Chondrocyte (in vitro differentiated cells): ENCODE results near the gene RNASE12. TPM values are rescaled to one million over a fixed set of nuclear protein-coding genes. Genes with fewer than 3 reads are reported as not detected.
"Not testable (repeated sequence)": the region's sequence is repeated elsewhere in the genome, so short reads cannot be mapped to it uniquely, and the experiment has no call there.

Source experiments
- DNase-seq: peaks from one replicate; pipeline ENCODE4 v3.0.0; 2021; ENCODE audit warnings: mixed read lengths, low spot score
- H3K27ac Mint-ChIP-seq: one replicate; pipeline ENCODE4 v1.8.0; 2021; ENCODE audit warnings: mild to moderate bottlenecking, moderate library complexity, mixed read lengths; ENCODE audit not compliant: unreplicated experiment
- H3K27me3 Mint-ChIP-seq: 2 replicates; pipeline ENCODE4 v1.8.0; 2021; ENCODE audit warnings: low read depth, mixed read lengths
- H3K36me3 Mint-ChIP-seq: 2 replicates; pipeline ENCODE4 v1.8.0; 2021; ENCODE audit warnings: low read depth, mixed read lengths
- H3K4me1 Mint-ChIP-seq: 2 replicates; pipeline ENCODE4 v1.8.0; 2021; ENCODE audit warnings: low read depth, mild to moderate bottlenecking, mixed read lengths
- H3K4me3 Mint-ChIP-seq: one replicate; pipeline ENCODE4 v1.8.0; 2021; ENCODE audit warnings: mild to moderate bottlenecking, moderate library complexity, mixed read lengths; ENCODE audit not compliant: unreplicated experiment
- H3K9me3 Mint-ChIP-seq: 2 replicates; pipeline ENCODE4 v1.8.0; 2021; ENCODE audit warnings: low read depth, mixed read lengths
- CTCF ChIP-seq: fragments of 200-600 bp; sonication (generic); IDR thresholded peaks from 2 replicates; pipeline ENCODE4 v1.5.0; 2021; ENCODE audit warnings: antibody characterized with exemption, mild to moderate bottlenecking, moderate library complexity
- total RNA-seq: library from RNA; stranded (reverse); gene quantifications from 3 replicates; pipeline ENCODE4 v1.2.1, GENCODE V29; 2021

Gene RNASE12
- total RNA-seq, 1 donor from 2014 or later = not detected

DNA sequence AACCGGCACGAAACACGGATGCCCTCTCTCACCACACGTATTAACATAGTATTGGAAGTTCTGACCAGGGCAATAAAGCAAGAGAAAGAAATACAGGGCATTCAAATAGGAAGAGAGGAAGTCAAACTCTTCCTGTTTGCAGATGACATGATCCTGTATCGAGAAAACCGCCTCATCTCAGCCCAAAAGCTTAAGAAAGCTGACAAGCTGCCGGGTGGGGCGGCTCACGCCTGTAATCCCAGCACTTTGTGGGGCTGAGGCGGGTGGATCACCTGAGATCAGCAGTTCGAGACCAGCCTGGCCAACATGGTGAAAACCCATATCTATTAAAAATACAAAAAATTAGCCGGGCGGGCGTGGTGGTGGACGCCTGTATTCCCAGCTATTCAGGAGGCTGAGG is 32.6 kb upstream of the RNASE12 start:
- Mint-ChIP-seq H3K4me1 (peaks cover 49% of the 10 kb centered on the region), H3K36me3 (no peaks in the 10 kb centered on the region), H3K9me3 (no peaks in the 10 kb centered on the region), H3K27ac (no peak overlapping the region), H3K27me3 (peaks cover 14% of the 10 kb centered on the region), H3K4me3 (peak overlapping the region; percentile 74)
- DNase-seq = no peak
- TF ChIP-seq CTCF = no peak

GRCh38 chr14:20622816-20623291 is 31.7 kb upstream of the RNASE12 start:
- no peak for DNase-seq
- Mint-ChIP-seq H3K4me3 (no peak overlapping the region), H3K27me3 (peaks cover 9% of the 10 kb centered on the region), H3K36me3 (no peaks in the 10 kb centered on the region), H3K4me1 (peaks cover 41% of the 10 kb centered on the region), H3K9me3 (no peaks in the 10 kb centered on the region), H3K27ac (no peak overlapping the region)
- no peak for TF ChIP-seq CTCF

DNA sequence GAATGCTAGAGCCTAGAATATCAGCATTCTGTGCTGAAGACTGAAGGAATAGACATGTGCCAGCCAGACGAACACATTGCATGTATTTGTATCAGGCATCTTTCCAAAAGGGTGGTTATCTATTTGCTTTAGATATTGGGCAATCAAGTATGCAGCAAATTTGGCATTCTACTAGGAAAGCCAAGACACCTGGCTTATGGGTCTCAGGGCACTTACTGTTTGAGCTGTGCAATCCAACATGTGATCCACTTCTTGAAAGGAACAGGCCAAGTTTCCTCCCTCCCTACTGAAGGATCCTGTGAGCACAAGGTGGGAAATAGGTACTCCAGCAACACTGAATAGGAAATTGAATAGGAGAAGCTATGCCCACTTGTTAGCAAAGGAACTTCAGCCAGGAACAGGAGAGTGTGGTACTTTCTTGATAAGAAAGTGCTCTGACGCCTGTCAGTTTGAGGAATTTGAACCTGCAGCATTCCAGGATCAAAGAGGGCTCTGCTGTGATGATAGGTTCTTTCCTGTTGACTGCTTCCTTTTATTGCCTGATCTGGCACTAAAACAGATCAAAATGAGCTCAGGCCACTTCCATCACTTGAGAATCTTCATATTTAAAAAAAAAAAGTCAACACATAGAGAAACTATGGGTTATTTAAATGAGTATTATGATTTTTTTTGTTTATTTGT is 29.8 kb upstream of the RNASE12 start:
- peaks cover 8% of the 10 kb centered on the region for H3K27me3 Mint-ChIP-seq
- H3K4me1 Mint-ChIP-seq = peaks cover 22% of the 10 kb centered on the region
- no peaks in the 10 kb centered on the region for H3K36me3 Mint-ChIP-seq
- no peak overlapping the region for H3K4me3 Mint-ChIP-seq
- no peak overlapping the region for H3K27ac Mint-ChIP-seq
- TF ChIP-seq CTCF = no peak
- no peak for DNase-seq
- H3K9me3 Mint-ChIP-seq = no peaks in the 10 kb centered on the region

GRCh38 chr14:20619688-20620087 is 28.5 kb upstream of the RNASE12 start:
- H3K27me3 Mint-ChIP-seq, DNase-seq, H3K27ac Mint-ChIP-seq, H3K36me3 Mint-ChIP-seq, H3K4me1 Mint-ChIP-seq, H3K4me3 Mint-ChIP-seq, H3K9me3 Mint-ChIP-seq: not testable (repeated sequence)

- Mint-ChIP-seq H3K4me3 (no peak overlapping the region), H3K27ac (no peak overlapping the region), H3K4me1 (no peaks in the 10 kb centered on the region), H3K27me3 (peaks cover 8% of the 10 kb centered on the region), H3K36me3 (no peaks in the 10 kb centered on the region), H3K9me3 (no peaks in the 10 kb centered on the region)
- DNase-seq = no peak
- TF ChIP-seq CTCF = no peak
Measured at GRCh38 chr14:20618271-20618749, 27.1 kb upstream of the RNASE12 start.
